OCI-M1 (cell line): ENCODE measurements around the gene PACSIN2.

Experiments used
- DNase-seq: peaks from one replicate; lab custom pipeline; 2025; lab: John Stamatoyannopoulos, UW

PACSIN2 gene

GRCh38 chr22:42881982-42882656 lies 132.8 kb downstream of the PACSIN2 start:
- DNase-seq, result no peak

- DNase-seq, result no peak
Observed at GRCh38 chr22:42881298-42881697, 133.7 kb downstream of the PACSIN2 start.

GRCh38 chr22:42880815-42881214 lies 134.1 kb downstream of the PACSIN2 start:
- no peak for DNase-seq

- no peak for DNase-seq
Observed at GRCh38 chr22:42879371-42880021, 135.5 kb downstream of the PACSIN2 start.

GRCh38 chr22:42878561-42879305 lies 136.2 kb downstream of the PACSIN2 start:
- DNase-seq, result no peak

GRCh38 chr22:42877597-42878340 lies 137.2 kb downstream of the PACSIN2 start:
- DNase-seq, result no peak

GRCh38 chr22:42877158-42877557 lies 137.8 kb downstream of the PACSIN2 start:
- DNase-seq, result no peak

GRCh38 chr22:42876041-42876440 lies 138.9 kb downstream of the PACSIN2 start:
- DNase-seq, result no peak

- DNase-seq, result no peak
Observed at GRCh38 chr22:42874010-42874409, 140.9 kb downstream of the PACSIN2 start.

GRCh38 chr22:42873356-42873755 lies 141.6 kb downstream of the PACSIN2 start:
- no peak for DNase-seq

GRCh38 chr22:42872821-42873220 lies 142.1 kb downstream of the PACSIN2 start:
- DNase-seq, result no peak

- no peak for DNase-seq
Observed at GRCh38 chr22:42871146-42872050, 143.6 kb downstream of the PACSIN2 start.

- DNase-seq, result no peak
Observed at GRCh38 chr22:42869888-42870480, 145.0 kb downstream of the PACSIN2 start.

GRCh38 chr22:42869463-42869862 lies 145.5 kb downstream of the PACSIN2 start:
- no peak for DNase-seq

GRCh38 chr22:42868751-42869251 lies 146.1 kb downstream of the PACSIN2 start:
- DNase-seq, result no peak

- no peak for DNase-seq
Observed at GRCh38 chr22:42866100-42866499, 148.8 kb downstream of the PACSIN2 start.

GRCh38 chr22:42865536-42865935 lies 149.4 kb downstream of the PACSIN2 start:
- DNase-seq, result no peak

- peak; percentile 42 for DNase-seq
Observed at GRCh38 chr22:42863349-42863961, 151.5 kb downstream of the PACSIN2 start.

- DNase-seq, result no peak
Observed at GRCh38 chr22:42862045-42862734, 152.8 kb downstream of the PACSIN2 start.

GRCh38 chr22:42860968-42861367 lies 154.0 kb downstream of the PACSIN2 start:
- DNase-seq, result no peak
